ENCODE results near the gene RGS7.

GRCh38 chr1:241095847-241096246 is 261.2 kb downstream of the RGS7 start:
- TF ChIP-seq CTCF (IDR thresholded peaks at IDR 0.05) (no peak), POLR2A (IDR thresholded peaks at IDR 0.05) (no peak)

Measured in body of pancreas (tissue), 4 donors.